ENCODE results near the gene RNF32. TPM values are rescaled to one million over a fixed set of nuclear protein-coding genes. Genes with fewer than 3 reads are reported as not detected.

Gene RNF32
- total and polyA plus RNA-seq, 2 of the 13 experiments (the other 11 are each of a cell fraction or from before 2014, with no cell fraction given): not detected

- Histone ChIP-seq H2AFZ (ENCODE audit: low read length) (no peak overlapping the region), H4K20me1 (ENCODE audit: insufficient read depth, low read length) (no peaks in the 10 kb centered on the region), H3K27ac (ENCODE audit: extremely low read length, insufficient read depth, low read length) (no peak overlapping the region), H3K4me1 (ENCODE audit: insufficient read depth, low read length) (no peaks in the 10 kb centered on the region), H3K27me3 (ENCODE audit: control insufficient read depth in 1 of 2, insufficient read depth in 2 of 2, low read length in 2 of 2) (no peaks in the 10 kb centered on the region), H3K36me3 (replicated peaks in 1 of 2; ENCODE audit: control insufficient read depth in 1 of 2, insufficient read depth in 2 of 2, low read length in 2 of 2) (peaks cover 8 to 40% of the 10 kb centered on the region in 2 experiments), H3K4me3 (replicated peaks in 1 of 3; ENCODE audit: insufficient read depth in 1 of 3, low read depth in 2 of 3, low read length in 3 of 3) (no peak overlapping the region), H3K9ac (ENCODE audit: insufficient read depth, low read depth, low read length) (no peak overlapping the region), H3K4me2 (ENCODE audit: low read depth, low read length) (no peak overlapping the region), H3K9me3 (ENCODE audit: low read length) (no peaks in the 10 kb centered on the region), H3K79me2 (ENCODE audit: insufficient read depth, low read length) (no peaks in the 10 kb centered on the region)
- intact Hi-C loops (cut with micrococcal nuclease; ENCODE audit: unreplicated experiment): no loop called here
- in situ Hi-C loops (cut with HindIII; ENCODE audit: extremely low pct_ligation_motif_present, low pct_unique_long_range_greater_than_20kb): no loop called here
- no peak for TF ChIP-seq GATAD1 (CRISPR knock-in tag; IDR thresholded peaks at IDR 0.05)
- TF ChIP-seq ZBTB3 (CRISPR knock-in tag; IDR thresholded peaks at IDR 0.05; ENCODE audit: borderline replicate concordance, low read depth): no peak
- TF ChIP-seq MED13 (CRISPR knock-in tag; IDR thresholded peaks at IDR 0.05): no peak
- no peak for TF ChIP-seq CCDC6 (CRISPR knock-in tag; IDR thresholded peaks at IDR 0.05)
- no peak for TF ChIP-seq ZNF616 (CRISPR knock-in tag; IDR thresholded peaks at IDR 0.05; ENCODE audit: low read depth)
- TF ChIP-seq ZNF350 (CRISPR knock-in tag; IDR thresholded peaks at IDR 0.05; ENCODE audit: borderline replicate concordance, low read depth): no peak
- no peak for TF ChIP-seq SOX5 (CRISPR knock-in tag; IDR thresholded peaks at IDR 0.05; ENCODE audit: borderline replicate concordance)
- TF ChIP-seq ZNF674 (CRISPR knock-in tag; IDR thresholded peaks at IDR 0.05; ENCODE audit: low read depth): no peak
- TF ChIP-seq, protein P1, sequence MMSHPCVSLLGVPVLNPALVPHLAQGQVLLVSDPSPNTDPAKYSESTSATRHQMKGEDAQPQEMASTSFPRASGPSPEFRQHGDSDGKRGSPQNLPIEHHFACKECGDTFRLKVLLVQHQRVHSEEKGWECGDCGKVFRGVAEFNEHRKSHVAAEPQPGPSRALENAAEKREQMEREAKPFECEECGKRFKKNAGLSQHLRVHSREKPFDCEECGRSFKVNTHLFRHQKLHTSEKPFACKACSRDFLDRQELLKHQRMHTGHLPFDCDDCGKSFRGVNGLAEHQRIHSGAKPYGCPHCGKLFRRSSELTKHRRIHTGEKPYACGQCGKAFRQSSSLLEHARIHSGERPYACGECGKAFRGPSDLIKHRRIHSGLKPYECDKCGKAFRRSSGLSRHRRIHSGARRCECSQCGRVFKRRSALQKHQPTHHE (CRISPR knock-in tag; IDR thresholded peaks at IDR 0.05; ENCODE audit: borderline replicate concordance): no peak
- TF ChIP-seq ZMAT3 (CRISPR knock-in tag; conservative IDR thresholded peaks at IDR 0.05): no peak
- TF ChIP-seq POLR2G (IDR thresholded peaks at IDR 0.05; ENCODE audit: low read depth, low read length): no peak
- no peak for TF ChIP-seq HHEX (CRISPR knock-in tag; IDR thresholded peaks at IDR 0.05)
- TF ChIP-seq ZNF564 (CRISPR knock-in tag; IDR thresholded peaks at IDR 0.05): no peak
- no peak for TF ChIP-seq ZNF451 (CRISPR knock-in tag; IDR thresholded peaks at IDR 0.05)
- no peak for DNase-seq (ENCODE audit: low spot score)
- 94% methylated on average over 1 of the region's 1 CpG for WGBS (ENCODE audit: low lambda C conversion rate)
- no TSS peak for BruUV-seq (replicated peaks)
- POLR2A ChIA-PET: no interaction called here
- CTCF ChIA-PET (ENCODE audit: low intra/inter-chr PET ratio, low total read pairs): no interaction called here
- FAIRE-seq: no peak
- no peak for ATAC-seq
These were observed 39.7 kb downstream of the RNF32 start for GRCh38 chr7:156680281-156680680.

All from HepG2 (cell line).